GM10847 (cell line): ENCODE data around the gene MTHFD1L.

Experiments
- POLR2A ChIP-seq: IDR thresholded peaks from 2 replicates; pipeline ENCODE4 v1.6.1; 2011; ENCODE audit not compliant: insufficient read length; ENCODE audit errors: extremely low read depth

The MTHFD1L gene

DNA sequence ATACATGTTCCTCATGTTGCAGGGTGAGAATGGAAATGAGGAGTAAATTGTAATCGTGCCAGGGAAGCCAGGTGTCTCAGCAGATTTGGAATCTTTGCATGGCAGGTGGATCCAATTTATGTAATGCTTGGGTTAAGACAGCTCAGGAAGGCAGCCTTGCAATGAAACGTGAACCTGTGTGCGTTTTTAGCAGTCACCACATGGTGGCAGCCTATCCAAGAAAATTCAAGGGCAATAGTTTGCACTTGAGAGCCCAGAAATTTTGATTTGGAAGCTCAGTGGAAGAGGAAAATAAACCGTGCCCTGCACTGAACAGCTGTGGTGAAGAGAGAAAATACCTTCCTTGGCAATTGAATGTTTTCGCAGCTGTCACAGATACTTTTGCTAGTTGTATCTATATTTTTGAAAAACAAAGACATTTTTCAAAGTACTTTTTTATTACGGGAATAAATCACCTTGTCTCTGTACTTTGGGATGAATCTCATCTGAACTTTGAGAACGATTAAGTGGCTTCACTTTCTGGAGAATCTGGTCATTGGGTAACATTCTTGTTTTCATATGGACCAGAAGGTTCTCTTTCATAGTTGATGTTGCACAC, 26.5 kb downstream of the MTHFD1L start:
- TF ChIP-seq POLR2A, result no peak

DNA sequence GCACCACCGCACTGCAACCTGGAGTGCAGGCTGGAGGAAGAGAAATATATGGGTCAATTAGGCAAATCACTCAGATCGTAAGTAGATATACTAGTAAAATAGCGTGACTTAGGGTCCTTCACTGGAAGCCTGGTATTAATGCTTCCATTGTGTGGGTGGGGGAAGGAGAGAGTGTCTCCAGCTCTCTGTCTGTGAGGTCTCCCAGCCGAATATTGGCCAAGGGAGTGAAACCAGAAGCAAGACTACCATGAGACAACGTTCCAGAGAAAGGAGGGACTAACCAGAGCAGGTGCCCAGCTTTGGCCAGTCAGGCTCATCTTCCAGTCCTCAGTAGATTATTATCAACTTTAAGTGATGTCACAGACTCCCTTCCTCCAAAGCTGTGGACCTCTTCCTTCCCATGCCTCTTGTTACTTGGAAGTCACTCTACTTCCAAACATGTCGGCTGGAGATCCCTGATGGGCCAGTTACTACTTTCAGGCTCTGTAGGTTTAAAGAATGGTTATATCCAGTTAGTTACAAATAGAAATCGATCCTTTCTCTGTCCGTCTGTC, 28.8 kb downstream of the MTHFD1L start:
- TF ChIP-seq POLR2A, result no peak

DNA sequence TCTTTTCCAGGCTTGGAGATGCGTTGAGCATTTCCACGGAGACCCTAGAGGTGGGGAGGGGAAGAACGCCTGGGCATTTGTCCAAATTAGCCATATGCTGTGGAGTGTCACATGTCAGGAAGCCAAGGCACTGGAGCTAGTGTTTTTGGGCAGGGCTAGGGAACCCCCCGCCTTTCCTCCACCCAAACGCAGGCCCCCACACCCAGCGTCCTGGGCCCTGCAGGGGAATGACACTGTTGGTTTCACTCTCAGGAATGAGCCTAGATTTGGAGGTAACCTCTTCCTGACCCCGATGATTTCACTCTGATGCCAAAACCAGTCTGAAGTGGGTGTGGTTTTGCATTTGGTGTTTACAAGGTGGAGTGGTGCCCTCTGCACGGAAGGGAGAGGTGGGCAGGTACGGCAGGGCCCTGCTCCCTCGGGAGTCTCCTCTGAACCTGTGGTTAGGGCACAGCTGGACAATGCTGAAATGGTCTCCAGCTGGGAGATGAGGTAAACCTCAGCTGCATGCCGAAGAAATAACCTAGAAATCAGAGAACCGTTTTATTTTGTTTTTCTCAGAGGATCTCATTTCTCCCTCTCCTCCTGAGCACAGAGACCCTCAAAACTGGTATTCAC, 29.5 kb downstream of the MTHFD1L start:
- TF ChIP-seq POLR2A, result no peak

DNA sequence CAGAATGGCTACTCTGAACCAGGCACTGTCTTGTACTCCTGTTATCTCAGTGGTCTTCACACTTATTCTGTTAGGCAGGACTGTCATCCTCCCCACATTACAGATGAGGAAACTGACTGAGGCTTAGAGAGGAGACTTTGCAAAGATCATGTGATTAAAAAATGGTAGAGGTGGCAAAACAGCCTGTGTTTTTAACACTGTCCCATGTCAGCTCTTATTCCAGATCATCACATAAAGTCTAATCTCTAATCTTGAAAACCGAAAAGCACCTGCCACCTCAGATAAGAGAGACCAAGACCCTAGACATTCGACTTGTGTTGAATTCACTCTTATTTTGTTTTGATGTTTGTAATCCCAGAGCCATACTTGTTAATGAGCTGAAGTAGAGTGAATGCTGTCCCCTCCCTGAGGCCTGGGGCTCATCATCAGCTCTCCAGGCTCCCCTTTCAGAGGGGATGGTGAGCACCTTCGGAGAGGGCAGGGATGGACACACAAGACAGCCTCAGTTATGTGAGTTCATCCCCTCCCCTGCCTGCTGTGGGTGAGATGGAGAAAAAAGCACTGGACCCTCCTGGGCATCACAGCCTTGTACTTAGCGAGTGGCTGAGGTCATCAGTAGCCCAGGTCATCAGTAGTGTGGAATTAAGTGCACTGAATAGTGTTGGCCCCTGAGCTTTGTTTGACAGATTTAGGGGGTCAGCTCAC, 30.6 kb downstream of the MTHFD1L start:
- TF ChIP-seq POLR2A, result no peak

DNA sequence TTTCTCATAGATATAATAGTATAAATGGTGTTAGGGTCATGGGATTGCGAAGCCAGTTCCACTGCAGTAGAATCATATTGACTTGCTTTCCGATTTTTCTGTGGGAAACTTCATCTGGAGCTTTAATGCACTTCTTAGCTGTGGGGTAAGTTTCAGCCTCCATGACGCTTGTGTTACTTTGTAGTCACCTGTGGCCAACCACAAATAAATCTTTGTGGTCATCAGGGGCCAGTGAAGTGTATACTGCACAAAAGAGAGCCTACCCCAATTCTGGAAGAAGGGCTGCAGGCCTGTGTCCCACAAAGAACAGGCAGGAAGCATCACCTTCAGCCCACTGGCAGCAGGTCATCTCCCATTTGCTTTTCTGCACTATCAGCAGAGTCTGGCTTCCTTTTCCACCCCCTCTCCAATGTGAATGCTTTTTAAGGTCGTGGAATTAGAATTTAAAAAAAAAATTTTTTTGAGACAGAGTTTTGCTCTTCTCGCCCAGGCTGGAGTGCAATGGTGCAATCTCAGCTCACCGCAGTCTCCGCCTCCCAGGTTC, 32.0 kb downstream of the MTHFD1L start:
- TF ChIP-seq POLR2A, result no peak

DNA sequence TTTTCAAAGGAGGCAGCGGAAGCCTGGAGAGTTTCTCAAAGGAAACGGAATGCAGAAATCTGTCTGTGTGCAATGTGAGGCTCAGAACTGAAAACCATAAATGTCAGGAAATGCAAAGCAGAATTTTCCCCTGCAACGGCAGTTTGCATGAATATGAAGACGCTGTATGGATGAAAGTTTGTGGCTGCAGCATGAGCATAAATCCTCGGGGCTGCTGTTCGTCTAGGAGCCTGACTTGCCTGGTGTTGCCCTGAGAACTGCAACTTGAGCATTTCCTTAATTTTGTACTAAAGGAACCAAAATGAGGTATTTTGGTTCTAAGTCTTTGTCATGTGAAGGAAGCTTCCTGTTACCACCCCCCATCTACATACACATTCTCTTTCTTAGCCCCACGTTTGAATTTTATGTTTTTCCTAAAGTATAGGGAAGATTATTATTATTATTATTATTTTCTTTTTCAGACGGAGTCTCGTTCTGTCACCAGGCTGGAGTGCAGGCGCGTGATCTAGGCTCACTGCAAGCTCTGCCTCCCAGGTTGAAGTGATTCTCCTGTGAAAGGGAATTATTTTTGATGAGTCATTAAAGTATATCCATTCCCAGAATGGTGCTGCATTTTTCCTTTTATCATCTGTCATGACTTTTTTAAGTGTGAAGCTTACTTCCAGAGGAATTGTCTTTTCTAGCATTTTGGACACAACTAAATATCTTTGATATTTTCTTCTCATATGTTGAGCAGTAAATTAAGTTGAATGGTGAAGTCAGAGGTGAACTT, 33.1 kb downstream of the MTHFD1L start:
- no peak for TF ChIP-seq POLR2A

DNA sequence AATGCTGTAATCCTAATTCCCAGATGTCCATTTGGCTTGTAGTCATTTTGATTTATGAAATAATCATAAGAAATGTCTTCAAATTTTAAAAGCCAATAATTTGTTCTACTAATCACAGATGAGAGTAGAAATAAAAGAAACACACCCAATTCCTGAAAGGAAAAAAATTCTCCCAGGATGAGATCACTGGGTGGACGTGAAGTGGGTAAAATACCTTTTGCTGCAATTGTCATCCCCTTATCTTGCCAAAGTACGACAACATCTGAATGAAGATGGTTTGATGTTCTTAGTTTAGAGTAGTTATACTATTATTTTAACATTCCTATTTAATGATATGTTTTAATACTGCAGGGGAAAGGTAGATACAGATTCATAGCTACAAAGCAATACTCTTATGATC, 33.7 kb downstream of the MTHFD1L start:
- no peak for TF ChIP-seq POLR2A

DNA sequence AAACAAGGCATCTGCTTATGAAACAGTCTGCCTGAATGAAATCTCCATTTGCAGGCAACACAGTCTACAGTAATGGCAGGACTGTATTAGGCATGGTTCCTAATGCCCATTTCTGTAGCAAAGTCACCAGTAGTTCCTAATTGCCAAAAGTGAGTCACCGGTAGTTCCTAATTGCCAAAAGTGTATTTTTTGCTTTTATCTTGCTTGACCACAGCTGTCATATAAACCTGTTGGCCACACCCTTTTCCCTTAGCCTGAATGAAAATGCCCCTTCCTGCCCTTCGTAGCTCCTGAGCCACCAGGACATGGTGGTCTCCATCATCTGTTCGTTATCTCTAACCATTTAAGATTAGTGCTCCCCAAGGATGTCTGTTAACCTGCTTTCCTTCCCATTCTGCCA, 34.5 kb downstream of the MTHFD1L start:
- TF ChIP-seq POLR2A, result no peak

DNA sequence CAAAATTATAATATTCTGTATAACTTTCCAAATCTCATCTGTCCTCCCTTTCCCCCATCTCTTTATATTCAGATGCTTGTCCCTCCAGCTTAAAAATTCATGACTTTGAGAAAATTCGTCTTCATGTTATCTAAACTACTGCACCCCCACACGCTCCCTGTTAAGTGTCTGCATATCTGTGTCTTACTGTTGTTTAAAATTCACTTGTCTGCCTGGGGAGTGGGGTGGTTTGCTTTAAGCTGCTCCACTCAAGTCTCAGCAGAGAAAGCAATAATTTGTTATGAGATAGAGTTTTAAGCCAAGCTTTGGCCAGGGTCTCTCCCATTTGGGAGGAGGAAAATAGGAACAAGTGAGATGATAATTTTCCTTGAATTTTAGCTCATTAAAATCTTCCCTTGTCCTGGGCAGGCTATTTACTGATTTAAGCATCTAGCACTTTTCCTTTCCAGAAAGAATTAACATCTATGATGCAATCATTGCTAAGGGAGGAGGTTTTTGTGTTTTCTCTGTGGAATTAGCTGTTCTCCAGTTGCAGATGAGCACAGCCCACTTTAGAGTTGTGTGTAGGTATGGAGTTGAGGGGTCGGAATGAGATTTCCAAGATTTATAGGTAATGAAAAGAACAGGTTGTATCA, 36.8 kb downstream of the MTHFD1L start:
- no peak for TF ChIP-seq POLR2A

DNA sequence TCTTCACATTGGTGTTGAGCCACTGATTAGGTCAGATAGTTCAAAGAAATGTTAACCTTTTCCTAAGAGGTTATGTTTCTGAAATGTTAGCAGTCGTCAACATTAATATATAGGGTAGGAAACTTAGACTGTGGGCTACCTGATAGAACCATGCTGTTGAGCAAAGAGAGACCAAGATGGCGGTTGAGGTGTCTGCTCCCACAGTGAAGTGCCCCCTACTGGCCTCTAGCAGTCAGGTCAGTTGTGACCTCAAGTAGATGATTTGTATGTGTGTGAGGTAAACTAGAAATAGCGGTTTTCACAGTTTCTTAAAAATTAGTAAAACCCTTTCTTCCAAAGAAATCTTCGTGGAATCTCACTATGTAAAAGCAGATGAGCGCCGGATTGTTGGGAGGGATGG, 40.3 kb downstream of the MTHFD1L start:
- no peak for TF ChIP-seq POLR2A

DNA sequence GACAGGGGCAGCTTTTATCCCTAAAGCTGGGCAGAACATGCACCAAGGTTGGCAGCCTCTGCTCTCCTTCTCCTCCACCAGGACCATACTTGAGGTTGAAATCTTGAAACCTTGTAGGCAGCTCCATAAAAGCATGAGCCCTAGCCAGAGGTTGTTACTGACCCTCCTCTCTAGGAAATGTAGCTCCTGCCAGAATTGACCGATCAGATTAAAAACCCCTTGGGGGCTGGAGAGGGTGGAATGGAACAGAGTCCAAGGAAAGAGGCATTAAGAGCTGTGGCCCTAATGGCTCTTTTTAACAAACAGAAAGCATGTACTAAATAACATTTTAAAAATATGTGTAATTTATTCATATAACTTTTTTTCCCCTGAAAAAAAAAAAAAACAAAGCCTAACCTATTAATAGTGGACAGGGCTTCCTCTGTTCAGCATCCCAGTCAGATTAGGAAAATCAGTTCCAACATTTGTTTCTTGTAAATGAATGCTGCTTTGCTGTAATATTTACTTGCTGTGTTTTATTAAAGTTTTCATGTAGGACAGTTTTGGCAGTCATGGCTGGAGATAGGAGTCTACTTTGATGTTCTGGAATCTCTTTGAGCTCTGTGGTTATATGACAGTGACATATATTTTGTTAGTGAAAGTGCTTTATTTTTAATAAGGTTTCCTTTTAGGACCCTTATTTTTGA, 41.3 kb downstream of the MTHFD1L start:
- TF ChIP-seq POLR2A, result no peak

DNA sequence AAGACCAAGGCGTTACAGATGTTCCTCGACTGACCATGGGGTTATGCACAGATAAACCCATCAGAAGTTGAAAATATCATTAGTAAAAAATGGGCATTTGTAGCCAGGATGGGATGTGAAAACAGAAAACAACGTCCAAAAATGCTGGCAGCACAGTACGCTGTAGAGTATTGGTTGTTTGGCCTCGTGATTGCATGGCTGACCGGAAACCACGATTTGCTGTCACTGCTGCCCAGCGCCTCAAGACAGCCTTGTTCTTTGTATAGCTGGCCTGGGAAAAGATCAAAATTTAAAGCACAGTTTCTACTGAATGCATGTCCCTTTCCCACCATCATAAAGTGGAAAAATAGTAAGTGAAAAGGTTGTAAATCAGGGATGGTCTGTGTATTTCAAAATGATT, 41.9 kb downstream of the MTHFD1L start:
- TF ChIP-seq POLR2A, result no peak

DNA sequence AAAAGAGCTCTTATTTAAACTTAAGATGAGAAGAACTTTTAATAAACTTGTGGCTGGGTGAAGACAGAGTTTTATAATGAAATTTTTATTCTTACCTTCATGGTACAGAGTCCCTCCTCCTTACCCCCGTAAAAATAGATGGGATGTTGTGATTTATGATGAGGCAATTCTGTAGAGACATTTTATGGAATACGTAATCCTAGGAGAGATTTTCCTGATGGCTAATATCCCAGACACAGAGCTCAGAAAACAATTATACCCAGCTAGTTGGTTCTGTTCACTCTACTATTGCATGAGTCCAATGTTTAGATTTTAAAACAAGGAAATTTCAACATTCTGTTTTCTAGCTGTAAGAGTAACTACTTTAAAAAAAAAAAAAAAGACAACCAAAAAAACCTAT, 43.4 kb downstream of the MTHFD1L start:
- TF ChIP-seq POLR2A, result no peak

DNA sequence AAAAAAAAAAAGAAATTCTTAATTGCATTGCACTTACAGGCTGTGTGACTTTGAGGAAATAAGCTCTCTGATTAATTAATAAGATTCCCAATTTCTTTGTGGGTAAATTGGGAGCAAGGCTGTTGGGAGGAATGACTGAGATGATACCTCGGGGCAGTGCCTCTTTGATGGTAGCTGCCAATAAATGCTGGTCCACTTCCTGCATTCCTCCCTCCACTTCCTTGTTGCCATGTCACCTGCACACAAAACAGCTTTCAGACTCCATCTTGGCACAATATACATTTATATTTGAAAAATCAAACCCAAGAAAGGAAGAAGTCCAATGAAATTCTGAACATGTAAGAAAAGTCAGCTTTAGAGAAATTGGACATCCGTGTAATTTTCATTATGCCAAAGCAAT, 45.1 kb downstream of the MTHFD1L start:
- TF ChIP-seq POLR2A, result no peak
